SK-N-DZ (cell line): ENCODE data around the gene TLE4.
"Not testable (repeated sequence)": the region's sequence is repeated elsewhere in the genome, so short reads cannot be mapped to it uniquely, and the experiment has no call there.

Experiments
- DNase-seq: peaks from one replicate; pipeline ENCODE4 v3.0.0-alpha.2; 2015; ENCODE audit warnings: low spot score

Gene TLE4

DNA sequence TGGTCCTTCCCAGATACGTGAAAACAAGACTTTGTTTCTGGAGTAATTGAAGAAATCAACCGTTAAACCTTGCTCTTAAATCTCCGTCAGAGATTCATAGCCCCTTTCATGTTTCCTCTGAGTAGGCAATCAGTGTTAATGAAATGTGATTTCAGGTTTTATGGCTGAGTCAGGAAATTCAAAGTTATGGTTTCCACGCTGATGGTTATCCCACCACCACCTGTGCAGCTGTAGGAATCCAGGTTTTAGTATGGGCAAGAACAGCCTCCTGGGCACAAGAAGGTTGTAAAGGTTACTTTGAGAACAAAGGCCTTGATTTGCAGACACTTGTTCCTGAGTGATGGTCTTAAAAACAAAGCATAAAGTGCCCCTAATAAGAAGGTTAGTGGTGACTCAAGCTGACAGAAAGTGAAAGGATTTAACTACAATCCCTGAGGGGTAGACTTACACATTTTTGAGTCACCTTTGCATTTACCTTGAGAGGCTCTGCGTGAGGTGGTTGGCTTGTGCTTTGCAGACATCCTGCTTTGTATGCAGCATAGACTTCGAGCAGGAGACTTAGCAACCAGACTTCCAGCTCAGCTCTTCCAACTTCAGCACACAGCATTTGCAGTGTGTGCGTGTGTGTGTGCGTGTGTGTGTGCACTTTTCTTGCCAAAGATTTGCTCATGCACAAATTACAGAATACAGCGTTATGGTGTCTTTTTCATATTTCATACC is 159.6 kb downstream of the TLE4 start:
- DNase-seq = no peak

DNA sequence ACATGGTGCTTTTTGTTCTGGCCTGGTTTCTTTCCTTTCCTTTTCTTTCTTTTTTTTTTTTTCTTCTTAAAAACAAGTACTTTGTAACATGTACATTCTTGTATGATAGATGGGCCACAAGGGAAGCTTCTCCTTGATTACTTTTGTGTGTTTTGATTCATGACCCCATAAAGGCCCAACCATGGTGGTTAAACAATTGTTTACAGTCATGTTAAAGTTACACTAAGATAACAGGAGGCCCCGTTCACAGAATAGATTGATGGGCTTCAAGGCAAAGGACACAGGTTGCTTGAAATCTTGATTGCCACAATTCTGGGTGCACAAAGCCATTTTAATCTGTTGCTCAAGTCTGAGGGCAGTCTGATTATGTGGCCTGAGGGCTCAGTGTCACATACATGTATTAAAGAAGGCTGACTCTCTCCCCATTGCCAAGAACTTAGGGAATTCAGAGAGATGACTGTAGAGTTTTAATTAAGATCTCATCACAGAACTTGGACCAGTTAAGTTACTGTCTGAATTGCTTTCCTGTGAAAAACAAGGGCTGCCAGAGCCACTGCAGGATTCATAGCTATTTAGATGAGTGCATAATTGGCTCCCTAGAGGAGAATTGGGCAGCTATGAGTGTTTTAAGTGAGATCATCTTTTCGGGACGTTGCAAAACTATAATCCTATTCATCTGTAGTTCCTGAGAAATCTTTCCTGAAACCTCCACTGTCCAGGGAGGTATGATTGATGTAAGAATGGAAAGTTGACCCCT is 163.4 kb downstream of the TLE4 start:
- no peak for DNase-seq

DNA sequence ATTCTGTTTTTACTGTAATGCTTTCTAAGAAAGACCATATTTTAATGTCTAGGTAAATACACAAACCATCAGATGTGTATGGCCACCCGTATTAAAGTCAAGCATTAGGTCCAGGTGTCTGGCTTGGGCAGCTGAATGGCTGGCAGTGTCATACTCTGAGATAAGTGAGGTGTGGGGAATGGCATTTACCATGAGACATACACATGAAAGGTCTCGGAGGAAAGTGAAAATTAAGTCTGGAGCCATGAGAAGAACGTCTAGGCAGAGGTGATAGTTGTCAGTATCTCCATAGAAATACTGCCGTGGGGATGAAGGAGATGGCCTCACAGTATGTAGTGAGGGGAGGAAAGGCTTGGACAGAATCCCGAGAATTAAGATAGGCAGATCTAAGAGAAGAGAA is 164.3 kb downstream of the TLE4 start:
- no peak for DNase-seq

DNA sequence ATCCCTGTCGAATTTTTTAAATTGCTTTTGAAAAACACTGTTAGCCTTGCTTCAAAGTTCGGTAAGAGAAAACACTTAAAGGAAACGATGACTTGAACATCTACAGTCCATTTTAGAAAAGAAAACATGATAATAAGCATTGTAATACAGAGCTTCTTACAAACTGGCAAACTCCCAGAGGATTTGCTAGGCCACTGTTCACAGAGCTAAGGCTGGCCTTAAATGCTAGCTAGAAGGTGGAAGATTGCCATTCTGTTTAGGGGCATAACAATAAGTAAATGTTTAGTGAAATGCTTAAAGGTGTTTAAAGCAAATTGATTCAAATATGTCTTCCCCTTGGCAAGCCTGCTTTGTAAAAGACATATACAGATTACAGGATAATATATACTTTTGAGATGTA is 169.6 kb downstream of the TLE4 start:
- no peak for DNase-seq

DNA sequence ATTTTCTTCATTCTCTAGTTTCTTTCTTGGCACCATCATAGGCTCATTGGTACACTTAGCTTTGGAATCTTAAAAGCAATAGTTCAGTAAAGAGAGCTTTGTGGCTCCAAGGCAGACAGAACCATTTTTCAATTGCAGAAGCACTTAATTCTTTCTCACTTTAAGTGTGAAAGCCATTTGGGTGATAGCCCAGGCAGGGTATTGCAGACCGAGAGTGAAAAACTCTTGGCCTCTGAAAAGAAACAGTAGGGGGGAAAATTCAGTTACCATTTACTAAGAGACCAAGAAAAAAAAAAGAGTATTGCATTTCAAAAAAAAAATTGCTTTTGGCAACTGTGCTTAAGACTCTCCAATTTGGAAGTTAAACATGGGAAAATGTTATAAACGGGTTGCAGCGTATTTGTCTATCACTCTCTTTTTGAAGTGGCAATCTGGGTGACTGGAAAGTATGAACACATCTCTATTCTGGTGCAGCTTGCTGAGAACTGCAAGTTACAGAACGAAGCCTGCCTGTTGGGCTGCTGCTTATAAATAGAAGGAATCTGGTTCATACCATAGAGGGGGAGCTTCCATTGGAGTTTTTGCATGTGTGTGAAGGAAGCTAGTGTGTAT is 170.5 kb downstream of the TLE4 start:
- DNase-seq = no peak

DNA sequence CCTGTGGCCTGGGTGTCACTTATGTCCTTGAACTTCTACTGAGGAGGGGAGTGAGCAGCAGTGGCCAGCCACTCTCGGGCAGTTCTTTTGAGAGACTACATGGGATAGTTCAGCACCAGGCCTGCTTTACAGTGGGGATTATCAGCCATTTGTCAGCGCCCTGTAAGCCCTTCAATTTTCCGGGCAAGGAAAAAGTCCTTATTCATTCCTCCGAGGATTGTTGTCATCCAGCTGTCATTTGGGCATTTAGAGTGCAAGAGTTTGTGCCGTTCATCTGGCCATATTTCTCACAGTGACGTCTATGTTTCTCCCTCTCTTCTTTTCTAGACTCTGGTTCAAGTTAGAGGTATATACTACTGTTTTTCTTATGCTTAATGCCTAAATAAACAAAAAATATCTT is 172.8 kb downstream of the TLE4 start:
- DNase-seq = no peak

DNA sequence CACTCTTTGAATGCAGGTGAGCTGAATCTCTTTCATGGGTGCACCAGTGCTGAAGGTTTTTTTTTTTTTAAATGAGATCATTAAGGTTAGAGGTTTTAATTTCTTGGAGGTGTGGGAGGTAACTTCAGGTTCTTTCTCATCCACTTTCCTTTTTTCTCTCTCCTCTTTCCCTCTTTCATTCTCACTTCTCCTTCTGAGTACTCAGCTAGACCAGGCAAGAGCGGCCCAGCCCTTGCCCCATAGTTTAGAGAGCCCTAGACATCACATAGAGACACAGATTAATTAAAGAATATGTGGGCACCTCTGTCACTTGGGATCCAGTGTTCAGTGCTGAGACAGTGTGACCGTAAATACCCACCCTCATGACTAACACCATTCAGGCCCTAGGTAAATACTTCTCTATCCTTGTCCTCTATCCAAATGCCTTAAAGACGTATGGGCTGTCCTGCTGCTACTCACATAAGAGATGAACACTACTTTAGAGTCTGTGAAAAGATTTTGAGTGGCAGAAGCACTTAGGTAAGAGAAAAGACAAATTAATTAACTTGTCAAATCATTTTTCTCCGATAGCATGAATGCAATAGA is 174.1 kb downstream of the TLE4 start:
- DNase-seq = no peak

DNA sequence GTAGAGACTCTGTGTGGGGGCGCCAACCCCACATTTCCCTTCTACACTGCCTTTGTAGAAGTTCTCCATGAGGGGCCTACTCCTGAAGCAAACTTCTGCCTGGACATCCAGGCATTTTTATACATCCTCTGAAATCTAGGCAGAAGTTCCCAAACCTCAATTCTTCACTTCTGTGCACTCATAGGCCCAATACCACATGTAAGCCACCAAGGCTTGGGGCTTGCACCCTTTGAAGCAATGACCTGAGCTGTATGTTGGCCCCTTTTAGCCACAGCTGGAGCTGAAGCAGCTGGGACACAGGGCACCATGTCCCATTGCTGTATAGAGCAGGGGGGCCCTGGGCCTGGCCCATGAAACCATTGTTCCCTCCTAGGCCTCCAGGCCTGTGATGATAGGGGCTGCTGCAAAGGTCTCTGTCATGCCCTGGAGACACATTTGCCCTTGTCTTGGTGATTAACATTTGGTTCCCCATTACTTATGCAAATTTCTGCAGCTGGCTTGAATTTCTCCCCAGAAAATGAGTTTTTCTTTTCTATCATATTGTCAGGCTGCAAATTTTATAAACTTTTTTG is 180.2 kb downstream of the TLE4 start:
- not testable (repeated sequence) for DNase-seq

DNA sequence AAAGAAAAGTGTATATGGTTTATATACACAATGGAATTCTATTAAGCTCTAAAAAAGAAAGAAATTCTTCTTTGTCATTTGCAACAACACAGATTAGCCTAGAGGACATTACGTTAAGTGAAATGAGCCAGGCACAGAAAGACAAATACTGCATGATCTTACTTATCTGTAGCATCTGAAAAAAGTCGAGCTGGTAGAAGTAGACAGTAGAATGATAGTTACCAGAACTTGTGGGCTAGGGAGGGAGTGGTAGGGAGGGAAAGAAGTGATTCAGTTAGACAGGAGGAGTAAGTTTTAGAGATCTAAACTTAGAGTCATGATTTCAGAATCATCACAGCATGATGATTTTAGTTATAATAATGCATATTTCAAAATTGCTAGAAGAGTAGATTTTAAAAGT is 184.6 kb downstream of the TLE4 start:
- peak; percentile 54 for DNase-seq

DNA sequence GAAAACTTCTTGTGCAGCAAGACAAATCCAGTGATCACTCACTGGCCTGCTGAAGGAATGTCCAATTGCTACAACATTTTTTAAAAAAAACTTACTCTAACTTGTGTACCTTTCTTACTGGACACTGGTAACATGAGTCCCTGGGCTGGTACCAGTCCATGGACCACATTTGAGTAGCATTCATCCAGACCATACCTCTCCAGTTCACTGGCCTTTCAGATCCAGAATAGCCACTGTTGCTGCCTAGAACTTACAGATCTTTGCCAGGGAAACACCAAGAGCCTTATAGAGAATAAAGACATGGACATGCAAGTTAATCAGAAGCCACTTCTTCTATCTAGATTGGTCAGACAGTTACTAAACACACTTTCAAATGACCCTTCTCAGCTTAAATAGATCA is 185.3 kb downstream of the TLE4 start:
- no peak for DNase-seq

DNA sequence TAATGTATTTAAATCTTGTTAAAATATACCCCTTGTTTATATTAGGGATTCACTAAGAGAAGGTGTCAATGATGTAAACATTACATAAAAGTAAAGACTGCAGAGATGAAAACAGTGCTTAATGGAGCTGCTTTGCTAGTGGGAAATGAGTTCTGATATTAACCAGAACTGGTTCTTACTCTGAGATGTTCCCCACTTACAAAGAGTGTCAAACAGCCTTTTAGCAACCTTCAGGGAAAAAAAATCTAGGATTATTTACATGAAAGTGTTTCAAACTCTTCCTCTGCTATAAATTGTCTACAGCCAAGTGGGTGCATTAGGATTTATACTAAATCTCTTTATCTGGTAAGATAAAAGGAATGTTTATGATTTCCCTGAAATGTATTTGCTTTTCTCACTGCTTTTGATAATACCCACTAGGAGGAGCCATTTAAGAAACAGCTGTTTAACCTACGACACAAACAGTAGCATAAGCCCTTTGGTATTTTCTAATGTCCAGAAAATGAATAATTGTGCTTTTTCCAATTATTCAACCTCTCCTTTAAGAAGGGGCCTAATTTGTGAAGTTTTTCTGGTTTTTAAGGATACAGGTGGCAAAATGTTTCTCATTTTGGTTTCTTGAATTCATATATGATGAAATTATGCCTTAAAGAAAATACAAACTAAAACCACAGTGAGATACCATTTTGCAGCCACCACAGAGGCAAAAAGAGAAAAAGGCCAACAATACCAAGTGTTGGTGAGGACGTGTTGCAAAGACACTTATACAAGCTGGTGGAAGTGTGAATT is 186.3 kb downstream of the TLE4 start:
- no peak for DNase-seq

DNA sequence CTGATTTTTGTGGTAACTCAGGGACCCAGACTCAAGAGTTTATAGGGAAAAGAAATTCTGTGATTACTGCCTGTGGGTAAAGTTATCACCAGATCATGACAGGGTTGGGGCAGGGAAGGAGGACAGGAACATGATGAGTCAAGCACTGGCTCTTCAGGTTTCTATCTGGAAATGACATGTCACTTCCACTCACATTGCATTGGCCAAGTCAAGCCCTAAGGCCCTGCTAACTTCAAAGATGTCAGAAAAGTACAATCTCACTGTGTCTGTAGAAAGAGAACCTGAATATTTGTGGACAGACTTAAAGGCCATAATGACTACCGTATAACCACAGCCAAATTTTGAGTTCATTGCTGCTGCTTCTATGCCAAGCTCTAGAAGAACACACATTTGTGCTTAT is 187.7 kb downstream of the TLE4 start:
- DNase-seq = no peak

DNA sequence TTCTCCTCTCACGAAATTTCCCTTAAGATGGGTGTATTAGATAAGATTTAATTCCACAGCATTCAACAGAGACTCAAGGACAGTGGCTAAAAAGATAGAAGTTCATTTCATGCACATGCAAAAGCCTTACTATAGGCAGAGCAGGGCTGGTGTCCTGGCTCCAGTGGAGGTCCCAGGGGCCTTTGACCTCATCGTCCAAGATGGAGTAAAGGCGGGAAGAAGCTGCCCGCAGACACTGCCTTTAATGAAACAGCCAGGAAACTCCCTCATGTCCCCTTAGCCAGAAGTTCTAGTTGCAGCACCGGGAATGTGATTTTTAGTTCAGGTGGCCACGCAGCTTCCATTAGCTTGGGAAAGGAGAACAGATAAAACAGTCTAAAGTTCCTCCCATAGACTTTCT is 190.3 kb downstream of the TLE4 start:
- DNase-seq = no peak

DNA sequence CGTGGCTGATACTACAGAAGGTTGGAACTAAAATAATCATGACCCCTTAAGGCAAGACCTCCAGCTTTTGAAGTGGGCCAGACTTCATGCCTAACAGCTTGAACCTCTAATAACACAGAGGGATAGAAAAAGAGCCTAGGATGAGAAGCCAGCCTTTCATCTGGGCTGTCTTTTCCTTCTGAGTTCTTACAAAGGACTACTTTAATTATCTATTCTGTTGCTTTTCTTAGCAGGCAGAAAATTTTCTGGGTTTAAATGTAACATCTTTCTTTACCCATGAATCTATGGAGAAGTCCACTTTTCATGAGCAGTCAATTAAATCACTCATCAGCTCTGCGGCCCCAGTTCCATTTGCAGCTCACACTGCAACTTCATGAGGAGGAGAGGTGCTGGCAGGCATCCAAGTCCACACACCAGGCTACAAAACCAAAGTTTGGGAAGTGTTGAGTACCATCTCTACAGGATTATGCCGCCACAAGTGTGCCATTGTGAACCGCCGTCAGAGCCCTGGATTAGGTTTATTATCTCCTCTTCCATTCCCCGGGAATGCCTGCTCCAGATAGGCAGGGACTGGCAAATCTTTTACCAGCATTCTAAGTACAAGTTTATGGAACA is 192.0 kb downstream of the TLE4 start:
- DNase-seq = no peak

DNA sequence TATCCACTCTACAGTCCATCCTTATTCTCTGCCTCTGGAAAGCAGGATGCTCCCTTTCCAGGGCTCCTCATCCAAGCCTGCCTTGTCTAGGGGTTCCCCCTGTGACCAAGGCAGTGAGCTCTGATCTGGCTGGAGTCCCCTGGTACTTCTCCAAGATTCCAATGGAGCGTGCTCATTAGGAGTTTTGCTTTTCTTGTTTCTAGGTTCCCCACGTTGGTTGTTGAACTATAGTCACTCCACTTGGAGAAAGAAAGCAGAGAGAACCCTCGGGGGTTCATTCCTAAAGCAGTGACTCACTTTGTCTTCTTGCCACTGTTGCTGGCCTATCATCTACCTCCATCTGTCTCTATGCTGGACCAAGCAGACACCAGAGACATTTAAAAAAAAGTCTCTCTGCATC is 192.6 kb downstream of the TLE4 start:
- no peak for DNase-seq

DNA sequence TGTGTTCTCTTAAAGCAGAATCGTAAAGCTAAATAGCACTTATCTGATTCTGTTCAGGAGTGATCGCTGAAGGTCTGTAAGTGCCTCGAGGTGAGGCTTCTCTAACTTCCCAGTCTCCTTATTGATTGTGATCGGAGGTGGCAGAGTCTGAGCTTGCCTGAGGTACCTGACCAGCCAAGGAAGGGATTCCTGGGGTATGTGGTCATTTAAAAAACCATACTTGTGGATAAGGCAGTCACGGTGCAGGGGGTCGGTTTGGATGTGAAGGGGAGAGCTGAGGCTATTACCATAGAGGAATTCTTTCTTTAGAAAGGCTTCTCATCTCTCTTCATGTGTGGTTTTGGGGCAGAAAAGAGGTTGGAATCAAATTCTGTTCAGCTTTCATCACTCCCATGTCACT is 193.7 kb downstream of the TLE4 start:
- no peak for DNase-seq

DNA sequence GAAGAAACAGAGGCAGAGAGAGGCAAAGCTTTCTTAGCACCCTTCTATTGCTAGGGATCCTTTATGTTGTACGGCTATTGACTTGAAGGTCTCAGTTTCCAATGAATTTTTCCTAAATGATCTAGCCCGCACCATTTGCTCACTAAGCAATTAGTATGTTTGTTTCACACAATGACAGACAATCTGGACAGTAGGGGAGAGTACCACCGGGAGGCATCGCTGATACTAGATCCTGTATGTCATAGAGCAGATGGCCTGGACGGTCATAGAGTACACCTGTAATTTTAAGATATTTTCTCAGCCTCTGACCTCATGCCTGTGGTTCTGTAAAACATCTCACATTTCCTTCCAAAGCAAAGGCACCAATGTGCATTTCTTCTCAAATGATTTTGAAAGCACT is 194.3 kb downstream of the TLE4 start:
- no peak for DNase-seq

DNA sequence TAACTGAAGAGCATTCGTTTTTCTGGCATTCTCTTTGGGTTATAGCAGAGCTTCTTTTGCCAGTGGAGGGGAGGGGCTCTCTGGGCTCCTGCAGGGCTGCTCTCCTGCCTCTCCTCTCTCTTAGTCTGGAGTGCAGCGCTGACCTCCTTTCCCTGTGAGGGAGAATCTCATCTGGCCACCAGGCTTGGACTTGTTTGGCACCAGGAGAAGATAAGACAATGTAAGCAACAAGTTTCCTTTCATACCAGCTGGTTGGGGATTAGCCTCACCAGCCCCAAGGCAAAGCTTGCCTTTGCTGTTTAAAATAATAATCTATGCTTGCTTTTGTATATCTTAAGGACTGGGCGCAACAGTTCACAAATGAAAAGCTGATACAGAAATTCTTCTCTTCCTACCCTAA is 196.4 kb downstream of the TLE4 start:
- no peak for DNase-seq

DNA sequence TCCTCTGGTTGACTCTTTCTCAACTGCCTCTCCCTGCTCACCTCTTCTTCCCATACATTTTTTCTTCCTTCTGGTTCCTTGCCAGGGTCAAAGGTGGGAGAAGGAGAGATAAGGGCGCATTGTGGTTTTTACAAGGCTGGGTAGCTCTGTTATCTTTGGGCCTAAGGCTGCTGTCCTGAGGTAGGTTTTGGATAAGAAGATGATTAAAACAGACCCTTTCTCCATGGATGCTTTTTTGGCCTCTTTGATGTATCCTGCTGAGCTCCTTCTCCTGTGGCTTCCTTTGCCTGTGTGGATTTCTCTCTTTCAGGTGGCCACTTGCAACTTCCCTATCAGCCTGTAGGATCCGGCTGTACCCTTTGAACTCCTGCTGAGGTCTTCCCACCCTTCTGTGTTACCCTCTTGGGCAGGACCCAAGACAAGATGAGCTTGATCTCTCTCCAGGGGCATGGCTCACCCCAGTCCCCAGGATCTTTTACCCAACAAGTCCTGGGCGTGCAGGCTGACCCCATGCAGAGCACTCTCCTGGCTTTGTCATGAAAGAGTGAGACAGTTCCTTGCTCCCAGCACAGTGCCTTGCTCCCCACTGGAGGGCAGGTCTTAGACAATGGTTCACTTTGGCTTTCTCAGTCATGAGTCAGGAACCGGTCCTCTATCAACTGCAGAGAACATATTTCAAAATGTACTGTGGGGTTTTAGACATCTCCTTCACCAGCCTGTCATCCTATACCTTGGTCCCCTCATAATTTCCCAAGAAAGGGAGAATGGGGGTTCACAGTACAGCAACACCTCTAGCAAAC is 197.9 kb downstream of the TLE4 start:
- no peak for DNase-seq

DNA sequence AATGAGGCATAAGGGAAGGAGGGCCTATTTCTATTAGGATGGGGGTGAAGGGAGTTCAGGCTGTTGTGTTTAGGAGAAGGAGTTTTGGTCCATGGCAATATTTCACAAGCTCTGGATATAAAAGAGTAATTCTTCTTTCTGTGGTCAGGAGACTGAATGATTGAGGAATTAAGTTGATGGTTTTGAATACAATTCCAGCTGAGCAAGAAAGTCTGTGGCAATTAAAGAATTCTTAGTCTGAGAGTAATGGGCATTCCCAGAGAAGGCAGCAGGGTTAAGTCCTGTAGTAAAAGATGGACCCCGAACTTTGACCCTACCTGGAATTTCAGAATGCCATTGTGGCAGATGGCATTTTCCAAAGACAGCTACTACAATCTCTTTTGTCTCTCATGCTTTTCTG is 202.6 kb downstream of the TLE4 start:
- DNase-seq = no peak
